CD4-positive, alpha-beta T cell treated with Interferon gamma for 1 hour (primary cell): ENCODE data around the gene XPO4.
"Not testable (repeated sequence)": the region's sequence is repeated elsewhere in the genome, so short reads cannot be mapped to it uniquely, and the experiment has no call there.

Experiments used
- DNase-seq: peaks from one replicate; pipeline ENCODE4 v3.0.0-alpha.2; 2020

XPO4 gene

GRCh38 chr13:20778311-20778710, 124.2 kb downstream of the XPO4 start:
- DNase-seq: no peak

DNA sequence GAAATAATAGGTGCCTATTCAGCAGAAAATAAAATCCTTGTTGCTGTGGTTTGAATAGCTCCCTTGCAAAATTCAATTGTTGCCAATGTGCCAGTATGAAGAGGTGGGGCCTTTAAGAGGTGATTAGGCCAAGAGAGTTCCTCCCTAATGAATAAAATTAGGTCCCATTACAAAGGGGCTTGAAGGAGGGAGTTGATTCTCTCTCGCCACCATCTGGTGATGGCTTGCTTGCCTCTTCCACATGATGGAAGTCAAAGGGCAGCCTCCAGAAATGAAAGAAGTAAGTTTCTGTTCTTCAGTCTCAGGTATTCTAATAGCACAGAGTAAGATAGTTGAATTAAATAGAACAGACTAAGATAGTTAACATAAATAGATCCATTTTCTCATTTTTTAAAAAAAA, 125.8 kb downstream of the XPO4 start:
- no peak for DNase-seq

- no peak for DNase-seq
Measured at GRCh38 chr13:20775961-20776360, 126.6 kb downstream of the XPO4 start.

DNA sequence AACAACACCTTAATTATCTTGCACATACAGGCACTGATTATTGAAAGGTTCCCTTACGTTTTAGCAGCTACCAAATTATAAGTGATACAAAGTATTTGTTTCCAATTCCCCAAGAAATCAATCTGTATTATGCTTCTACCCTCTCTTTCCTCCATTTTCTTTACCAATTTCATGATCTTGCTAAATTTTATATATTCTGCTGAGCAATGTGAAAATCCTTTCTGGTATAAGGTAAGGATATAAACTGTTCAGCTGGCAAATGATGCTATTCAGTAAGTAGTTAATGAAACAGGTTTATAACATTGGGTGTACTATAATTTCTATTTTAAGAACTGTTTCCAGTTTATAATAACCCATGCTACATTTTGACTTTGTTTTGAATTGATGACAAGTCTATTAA, 127.8 kb downstream of the XPO4 start:
- DNase-seq: no peak

DNA sequence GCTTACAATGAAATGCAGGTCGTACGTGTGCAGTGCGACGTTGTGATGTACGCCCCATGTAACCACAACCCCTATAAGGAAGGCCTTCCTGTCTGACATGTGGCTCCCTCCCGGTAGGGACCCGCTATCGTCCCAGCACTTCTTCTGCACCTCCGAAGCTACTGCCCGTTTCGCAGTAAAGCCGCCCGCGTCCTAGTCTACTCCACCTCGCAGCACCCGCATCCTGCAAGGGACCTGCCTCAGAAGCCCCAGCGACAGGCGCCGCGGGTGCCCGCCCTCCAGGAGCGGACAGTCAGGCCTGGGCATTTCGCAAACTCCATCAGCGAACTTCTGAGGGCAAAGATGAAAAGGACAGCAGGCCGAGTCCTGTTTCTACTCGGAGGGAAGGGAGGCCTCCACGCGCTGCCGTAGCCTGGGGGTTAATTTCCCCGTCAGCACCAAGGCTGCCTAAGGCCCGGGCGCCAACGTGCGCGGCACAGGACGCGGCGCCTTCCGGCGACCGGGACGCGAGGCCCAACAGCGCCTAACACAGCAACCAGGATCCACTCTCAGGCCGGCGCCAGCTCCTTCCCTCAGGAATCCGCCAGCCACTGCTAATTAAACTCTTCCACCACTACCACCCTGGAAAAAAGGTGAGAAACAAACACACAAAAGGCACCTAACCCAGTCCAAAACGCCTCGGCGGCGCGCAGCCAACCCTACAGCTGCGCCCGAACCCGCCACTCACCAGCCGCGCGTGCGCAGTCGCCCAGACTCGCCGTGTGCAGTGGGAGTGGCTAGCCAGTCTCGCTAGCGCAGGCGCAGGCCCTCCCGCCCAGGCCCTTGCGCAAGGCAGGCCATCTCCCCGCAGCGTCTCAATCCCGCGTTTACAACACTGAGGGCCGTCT, 129.1 kb downstream of the XPO4 start, which contains the start of gene EEF1AKMT1:
Gene EEF1AKMT1 (minus strand): TSS at position 768 of the 887 bp plus-strand sequence. CDS start 16,363 bp downstream, outside the sequence.
- DNase-seq: peak; percentile 93

DNA sequence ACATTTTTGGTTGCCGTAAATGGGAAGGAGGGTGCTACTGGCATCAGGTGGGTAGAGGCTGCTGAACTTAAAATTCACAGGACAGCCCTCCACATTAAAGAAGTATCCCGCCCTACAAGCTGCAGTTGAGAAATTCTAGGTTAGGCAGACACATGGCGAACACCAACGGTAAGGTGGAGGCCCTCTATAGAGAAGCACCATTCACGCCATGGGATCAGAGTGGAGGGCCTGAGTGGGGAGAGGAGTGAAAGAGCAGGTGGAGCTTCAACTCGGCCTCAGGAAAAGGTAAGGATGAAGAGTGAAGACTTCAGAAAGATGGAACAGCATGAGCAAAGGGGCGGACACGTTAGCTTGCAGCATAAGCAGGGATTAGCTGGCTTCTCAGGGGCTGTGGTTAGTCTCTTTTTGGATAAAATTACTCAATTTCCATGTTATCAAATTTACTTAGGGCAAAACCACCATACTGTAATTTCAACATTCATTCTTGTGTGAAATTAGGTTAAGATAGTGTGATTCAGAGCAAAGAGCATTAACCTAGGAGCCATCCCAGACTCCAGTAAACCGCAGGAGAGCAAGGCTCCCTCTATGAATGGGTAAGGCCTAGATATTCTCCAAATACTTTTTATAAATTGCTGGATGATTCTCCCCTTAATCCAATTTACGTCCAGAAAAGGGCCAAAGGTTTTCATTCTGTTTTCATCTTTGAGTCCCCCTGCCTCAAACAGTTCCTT, 130.0 kb downstream of the XPO4 start:
- DNase-seq: no peak

GRCh38 chr13:20769834-20770233, 132.7 kb downstream of the XPO4 start:
- DNase-seq: no peak

DNA sequence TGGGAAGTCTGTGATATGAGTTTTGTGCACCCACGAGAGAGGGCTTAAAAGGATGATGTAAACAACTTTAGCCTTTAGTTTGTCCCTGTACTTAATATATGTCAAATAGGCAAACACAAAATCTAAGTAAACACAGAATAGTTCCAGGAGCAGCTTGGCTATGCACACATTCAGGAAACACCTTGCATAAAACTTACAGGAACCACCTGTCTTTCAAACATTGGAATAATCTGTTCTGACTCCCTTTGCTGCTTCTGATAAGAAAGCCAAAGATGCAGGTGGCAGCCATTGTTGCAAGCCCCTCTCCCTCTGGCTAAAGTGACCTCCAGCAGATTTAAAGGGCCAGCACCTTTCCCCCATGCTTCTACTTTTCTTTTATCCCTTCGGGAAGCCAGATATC, 133.5 kb downstream of the XPO4 start:
- no peak for DNase-seq

DNA sequence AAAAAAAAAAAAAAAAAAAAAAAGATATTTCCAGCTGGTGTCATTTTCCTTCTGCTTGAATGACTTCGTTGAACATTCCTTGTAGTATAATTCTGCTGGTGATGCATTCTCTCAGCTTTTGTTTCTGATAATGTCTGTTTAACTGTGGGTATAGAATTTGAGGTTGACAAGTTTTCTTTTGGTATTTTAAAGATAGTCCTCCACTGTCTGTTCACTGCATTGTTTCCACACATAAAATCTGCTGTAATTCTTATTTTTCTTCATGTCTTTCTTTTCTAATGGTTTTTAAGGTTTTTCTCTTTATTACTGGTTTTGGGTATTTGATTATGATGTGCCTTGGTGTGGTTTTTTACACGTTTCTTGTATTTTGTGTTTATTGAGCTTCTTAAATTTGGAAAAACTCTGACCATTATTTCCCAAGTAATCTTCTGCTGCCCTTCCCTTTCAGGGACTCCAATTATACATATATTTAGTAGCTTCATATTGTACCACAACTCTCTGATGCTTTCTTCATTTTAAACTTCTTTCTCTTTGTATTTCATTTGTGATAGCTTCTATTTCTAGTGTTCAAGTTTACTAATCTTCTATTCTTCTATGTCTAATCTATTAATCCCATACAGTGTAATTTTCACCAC, 135.1 kb downstream of the XPO4 start:
- DNase-seq: no peak

DNA sequence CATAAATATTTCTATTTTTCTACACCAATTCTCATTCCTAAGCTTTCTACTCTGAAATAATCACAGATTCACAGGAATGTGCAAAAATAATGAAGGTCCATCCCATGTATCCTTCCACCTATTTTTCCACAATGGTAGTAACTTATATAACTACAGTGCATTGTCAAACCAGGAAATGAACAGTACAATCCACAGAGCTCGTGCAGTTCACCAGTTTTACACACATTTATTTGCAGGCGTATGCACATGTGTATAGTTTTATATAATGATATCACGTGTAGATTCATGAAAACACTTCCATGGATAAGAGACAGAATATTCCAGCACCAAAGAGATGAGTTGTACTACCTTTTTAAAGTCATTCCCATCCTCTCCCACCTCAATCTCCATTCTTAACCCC, 141.7 kb downstream of the XPO4 start:
- no peak for DNase-seq

GRCh38 chr13:20754009-20754408, 148.5 kb downstream of the XPO4 start:
- DNase-seq: no peak

- no peak for DNase-seq
Measured at GRCh38 chr13:20749377-20749776, 153.2 kb downstream of the XPO4 start.

GRCh38 chr13:20743830-20744404, 158.6 kb downstream of the XPO4 start:
- DNase-seq: not testable (repeated sequence)

DNA sequence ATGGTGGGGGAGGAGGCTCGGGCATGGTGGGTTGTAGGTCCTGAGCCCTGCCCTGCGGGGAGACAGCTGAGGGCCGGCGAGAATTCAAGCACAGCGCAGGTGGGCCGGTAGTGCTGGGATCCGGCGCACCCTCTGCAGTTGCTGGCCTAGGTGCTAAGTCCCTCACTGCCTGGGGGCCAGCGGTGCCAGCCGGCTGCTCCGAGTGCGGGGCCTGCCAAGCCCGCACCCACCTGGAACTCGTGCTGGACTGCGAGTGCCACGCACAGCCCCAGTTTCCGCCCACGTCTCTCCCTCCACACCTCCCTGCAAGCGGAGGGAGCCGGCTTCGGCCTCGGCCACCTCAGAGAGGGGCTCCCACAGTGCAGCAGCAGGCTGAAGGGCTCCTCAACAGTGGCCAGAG, 162.5 kb downstream of the XPO4 start:
- DNase-seq: no peak

DNA sequence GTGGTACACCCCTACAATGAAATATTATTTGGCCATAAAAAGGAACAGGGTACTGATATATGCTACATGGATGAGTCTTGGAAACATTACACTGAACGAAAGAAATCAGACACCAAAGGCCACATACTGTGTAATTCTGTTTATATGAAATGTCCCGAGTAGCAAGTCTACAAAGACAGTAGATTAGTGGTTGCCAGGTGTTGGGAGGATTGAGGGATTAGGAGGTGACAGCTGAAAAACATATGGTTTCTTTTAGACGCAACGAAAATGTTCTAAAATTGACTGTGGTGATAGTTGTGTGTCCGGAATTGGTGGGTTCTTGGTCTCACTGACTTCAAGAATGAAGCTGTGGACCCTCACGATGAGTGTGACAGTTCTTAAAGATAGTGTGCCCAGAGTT, 163.9 kb downstream of the XPO4 start:
- no peak for DNase-seq

DNA sequence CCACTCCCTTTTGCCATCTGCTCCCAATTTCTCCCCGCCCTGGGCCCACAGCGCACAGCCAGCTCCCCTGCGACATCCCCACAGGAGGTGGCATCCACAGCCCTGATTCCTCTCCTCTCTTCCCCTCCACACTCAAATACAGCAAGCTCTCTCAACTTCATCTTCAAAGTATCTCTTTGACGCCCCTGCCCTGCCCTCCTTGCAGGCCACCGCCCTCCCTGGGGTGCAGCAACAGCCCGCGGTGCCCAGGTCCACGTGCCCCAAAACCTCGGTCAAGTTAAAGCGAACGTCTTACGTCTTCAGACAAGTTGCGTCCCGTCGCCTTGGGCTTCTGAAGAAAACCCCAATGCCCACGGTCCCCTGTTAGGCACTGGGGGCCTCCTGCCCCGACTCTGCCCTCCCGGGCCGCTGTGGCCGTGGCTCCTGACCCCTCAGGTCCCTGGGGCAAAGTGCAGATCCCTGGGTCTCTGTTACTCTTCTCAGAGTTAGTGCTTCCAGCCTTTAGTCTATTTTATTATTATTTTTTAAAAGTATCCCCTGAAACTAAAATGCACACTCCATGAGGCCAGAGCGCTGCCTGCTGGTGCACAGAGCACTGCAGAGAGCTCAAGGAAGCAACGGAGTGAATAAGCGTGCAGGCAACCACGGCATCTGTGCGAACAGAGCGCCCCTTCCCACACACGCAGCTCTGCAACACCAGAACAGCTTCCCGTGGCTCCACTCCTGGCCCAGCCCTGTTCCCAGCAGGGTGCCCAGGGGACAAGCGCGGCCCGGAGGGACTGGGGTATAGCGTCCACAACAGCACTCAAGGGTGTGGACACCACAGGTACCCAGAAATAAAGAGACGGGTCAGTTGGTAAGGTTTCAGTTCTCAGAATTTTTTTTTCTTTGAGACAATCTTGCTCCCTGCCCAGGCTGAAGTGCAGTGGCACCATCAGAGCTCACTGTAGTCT, 172.6 kb downstream of the XPO4 start:
- no peak for DNase-seq

DNA sequence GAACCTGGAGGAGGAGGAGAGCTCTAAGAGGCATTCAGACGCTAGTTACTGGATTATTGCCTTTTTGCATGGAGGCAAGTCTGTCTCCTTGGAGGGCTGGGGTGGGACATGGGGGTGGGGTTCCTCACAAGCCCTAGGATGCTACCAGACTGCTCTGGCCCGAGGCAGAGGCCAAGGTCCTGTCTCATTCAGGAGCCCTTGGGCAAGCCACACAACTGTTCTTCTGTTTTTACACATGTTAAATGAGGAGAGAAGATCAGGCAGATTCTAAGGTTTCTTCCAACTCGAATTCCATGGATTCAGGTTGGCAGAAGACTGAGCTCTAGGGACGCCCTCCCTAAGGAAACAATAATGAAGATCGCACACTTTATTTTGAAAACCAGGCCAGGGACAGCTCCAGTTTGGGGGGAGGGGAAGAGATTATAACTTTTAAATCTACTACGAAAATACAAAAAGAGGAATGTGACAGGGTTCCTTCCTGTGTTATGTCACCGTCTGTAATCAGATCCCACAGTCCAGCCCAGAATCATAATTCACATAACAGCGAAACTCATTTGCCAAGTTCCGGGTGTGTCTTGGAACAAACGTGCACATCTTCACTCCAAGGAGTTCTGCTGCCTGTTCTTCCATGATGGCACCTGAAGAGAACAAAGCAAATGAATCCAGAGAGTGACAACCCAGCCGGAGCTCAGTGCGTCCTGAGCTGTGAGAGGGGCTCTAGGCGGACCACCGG, 173.8 kb downstream of the XPO4 start:
- no peak for DNase-seq

DNA sequence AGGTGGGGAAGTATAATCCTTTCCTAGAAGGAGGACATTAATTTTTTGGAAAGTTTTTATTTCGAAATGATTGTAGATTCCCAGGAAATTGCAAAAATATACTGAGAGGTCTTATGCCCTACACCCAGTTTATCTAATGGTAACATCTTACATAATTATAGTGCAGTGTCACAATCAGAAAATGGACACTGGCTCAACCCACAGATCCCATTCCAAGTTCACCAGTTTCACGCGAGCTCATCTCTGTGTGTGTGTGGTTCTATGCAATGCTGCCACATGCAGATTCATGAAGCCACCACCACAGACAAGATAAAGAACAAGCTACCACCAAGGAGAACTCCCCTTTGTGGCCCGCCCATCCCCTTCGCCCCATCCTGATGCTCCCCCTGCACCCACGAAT, 174.7 kb downstream of the XPO4 start:
- no peak for DNase-seq
